Fibroblast of skin of back (primary cell): ENCODE results near the gene KCNJ4.
"Not testable (repeated sequence)": the region's sequence is repeated elsewhere in the genome, so short reads cannot be mapped to it uniquely, and the experiment has no call there.

ENCODE experiments used
- DNase-seq: peaks from one replicate; pipeline ENCODE4 v3.0.0-alpha.2; 2013

The KCNJ4 gene

GRCh38 chr22:38411016-38411415, 44.0 kb downstream of the KCNJ4 start:
- no peak for DNase-seq

DNA sequence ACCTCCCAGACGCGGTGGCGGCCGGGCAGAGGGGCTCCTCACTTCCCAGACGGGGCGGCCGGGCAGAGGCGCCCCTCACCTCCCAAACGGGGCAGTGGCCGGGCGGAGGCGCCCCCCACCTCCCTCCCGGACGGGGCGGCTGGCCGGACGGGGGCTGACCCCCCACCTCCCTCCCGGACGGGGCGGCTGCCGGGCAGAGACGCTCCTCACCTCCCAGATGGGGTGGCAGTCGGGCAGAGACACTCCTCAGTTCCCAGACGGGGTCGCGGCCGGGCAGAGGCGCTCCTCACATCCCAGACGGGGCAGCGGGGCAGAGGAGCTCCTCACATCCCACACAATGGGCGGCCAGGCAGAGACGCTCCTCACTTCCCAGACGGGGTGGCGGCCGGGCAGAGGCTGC, 45.1 kb downstream of the KCNJ4 start:
- not testable (repeated sequence) for DNase-seq

- DNase-seq = no peak
Observed at GRCh38 chr22:38406617-38407016, 48.4 kb downstream of the KCNJ4 start.

DNA sequence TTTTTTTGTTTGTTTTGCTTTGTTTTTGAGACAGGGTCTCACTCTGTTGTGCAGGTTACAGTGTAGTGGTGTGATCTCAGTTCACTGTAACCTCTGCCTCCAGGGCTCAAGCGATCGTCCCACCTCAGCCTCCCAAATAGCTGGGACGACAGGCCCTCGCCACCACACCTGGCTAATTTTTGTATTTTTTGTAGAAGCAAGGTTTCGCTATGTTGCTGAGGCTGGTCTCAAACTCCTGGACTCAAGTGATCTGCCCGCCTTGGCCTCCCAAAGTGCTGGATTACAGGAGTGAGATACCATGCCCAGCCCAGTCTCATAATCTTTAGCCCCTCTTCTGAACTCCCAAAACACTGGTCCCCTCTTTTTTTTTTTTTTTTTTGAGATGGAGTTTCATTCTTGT, 50.6 kb downstream of the KCNJ4 start:
- DNase-seq = no peak

- peak; percentile 32 for DNase-seq
Observed at GRCh38 chr22:38403812-38404211, 51.2 kb downstream of the KCNJ4 start.

DNA sequence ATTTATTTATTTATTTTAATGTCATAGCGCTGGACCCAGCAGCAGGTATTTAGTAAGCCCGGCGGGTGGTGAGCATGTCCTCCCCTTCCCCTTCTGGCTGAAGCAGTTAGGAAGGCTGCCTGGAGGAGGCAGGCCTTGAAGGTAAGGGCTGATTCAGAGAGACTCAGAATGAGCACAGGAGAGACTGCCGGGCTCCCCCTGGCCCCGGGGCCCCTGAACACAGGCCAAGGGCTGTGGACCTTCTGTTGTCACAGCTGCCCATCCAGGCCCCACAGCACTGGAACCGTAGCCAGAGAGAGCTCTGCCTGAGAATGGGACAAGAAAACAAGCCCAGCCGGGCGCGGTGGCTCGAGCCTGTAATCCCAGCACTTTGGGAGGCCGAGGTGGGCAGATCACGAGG, 52.8 kb downstream of the KCNJ4 start:
- DNase-seq = no peak

DNA sequence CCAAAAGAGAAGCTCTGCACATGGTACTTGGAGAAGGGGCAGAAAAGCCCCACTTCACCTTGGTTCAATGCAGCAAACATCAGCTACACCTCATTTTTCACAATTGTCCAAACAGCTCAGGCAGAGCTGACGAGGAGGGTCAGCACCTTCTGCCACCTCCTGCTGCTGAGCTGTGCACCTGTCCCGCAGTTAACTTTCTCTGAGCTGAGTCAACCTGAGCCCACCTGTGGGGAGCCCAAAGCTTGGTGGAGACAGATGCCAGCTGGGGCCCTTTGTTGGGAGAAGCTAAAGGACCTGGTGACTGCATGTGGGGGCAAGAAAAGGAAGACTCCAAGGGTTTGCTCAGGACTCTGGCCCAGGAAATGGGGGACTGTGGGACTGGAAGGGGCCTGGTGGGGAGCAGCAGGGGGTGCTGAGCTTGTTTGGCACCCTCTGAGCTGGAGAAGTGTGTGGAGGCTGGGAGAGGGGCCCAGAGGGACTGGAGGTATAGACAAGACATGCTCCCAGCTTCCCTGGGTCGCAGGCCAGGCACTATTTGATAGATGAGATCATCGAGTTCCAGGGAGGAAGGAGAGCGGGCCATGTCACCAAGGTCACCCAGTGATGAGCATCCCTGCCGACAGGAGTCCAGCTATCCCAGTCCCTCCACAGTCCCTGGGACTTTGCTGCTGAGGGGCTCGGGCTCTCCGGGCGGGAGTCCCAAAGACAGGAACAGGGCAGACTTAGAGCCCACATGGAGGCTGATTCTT, 53.5 kb downstream of the KCNJ4 start:
- no peak for DNase-seq

GRCh38 chr22:38400256-38400655, 54.7 kb downstream of the KCNJ4 start:
- not testable (repeated sequence) for DNase-seq

DNA sequence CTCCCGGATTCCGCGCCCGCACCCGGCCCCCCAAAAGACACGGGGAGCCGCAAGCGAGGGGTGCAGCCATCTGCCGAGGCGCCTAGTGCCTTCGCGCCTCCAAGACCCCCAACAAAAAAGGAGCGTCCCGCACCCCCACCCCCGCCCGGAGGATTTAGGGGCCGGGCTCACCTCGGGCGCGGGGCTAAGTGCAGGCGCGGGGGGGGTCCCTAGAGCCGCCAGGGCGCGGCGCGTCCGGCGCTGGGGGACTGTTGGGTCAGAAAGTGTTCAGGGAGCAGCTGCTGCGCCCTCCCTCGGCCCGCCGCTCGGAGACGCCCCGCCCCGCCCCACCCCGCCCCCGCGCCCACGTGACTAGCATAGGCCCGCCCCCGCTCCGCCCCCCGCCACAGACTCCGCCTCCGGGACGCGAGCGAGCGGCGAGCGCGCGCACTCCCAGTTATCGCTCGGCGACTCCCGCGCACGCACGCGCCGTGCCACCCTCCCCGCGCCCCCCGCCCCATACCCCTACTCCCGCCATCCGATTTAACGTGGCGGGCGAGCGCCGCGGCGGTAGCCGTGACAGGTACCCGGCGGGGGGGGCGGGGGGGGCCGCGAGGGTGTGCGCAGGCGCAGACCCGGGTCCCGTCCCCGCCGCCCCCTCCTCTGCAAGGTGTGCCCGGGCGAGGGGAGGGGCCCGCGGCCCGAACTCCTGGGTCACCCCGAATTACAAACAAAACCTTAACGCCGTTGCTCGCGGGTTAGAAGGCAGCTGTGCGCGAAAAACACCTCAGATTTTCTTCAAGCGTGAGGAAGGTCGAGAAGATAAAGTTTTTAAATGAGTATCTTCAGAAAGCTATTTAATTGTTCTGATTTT, 56.2 kb downstream of the KCNJ4 start:
- DNase-seq = peak; percentile 73

DNA sequence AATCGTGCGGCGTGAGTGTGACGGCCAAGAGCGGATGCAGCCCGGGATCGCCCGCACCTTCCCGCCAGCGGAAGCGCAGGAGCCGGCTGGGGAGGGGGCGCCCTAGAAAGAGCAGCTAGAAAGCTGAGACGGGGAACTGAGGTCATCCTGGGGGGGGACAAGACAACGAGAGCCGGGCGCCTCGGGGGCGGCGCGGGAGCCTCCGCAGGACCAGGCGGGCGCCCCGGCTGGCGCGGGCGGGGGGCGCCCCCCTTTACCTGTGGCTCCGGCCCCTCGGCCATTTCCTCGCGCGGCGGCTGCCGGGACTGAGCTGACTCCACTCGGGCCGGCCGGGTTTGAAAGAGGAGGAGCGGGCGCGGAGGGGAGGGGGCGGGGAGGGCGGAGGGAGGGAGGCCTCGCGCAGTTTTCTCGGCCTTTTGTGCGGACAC, 56.8 kb downstream of the KCNJ4 start:
- peak; percentile 40 for DNase-seq

DNA sequence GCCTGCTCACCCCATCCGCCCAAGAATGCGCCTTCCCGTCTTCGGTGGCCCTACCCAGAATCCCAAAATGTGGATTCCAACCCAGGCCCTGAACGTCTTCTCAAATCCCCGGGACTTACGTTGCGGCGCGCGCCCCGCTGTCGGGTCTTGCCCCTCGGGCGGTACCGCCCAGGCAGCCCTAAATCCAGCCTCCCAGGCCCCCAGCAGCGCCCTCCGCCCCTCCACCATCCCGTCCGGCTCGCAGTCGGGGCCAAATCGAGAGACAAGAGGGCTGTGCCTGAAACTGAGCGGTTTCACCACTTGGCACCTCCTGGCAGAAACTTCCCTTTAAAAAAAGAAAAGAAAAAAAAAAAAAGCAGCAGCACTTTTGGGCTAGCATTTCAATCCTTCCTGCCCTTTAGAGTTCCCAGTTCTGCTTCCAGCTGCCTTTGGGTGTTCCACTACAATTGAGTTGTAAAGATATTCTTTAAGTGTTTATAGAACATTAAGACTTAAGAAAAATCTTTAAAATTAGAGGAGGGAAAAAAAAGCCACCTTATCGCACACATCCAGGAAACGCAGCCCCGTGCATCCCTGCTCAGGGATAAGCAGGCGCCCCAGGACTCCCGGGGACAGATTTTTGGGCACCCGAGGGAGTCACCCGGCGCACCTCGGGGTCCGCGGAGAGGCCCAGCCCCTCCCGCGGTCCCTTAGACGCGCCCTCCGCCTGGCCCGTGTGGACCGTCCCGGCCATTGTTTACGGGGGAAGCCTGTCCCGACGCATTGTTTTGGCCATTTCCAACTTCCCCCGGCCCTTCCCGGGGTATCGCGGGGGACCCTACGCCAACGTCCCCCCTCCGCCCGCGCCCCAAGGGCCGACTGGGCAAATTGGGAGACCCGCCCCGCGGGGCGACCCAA, 57.6 kb downstream of the KCNJ4 start:
- DNase-seq = no peak

DNA sequence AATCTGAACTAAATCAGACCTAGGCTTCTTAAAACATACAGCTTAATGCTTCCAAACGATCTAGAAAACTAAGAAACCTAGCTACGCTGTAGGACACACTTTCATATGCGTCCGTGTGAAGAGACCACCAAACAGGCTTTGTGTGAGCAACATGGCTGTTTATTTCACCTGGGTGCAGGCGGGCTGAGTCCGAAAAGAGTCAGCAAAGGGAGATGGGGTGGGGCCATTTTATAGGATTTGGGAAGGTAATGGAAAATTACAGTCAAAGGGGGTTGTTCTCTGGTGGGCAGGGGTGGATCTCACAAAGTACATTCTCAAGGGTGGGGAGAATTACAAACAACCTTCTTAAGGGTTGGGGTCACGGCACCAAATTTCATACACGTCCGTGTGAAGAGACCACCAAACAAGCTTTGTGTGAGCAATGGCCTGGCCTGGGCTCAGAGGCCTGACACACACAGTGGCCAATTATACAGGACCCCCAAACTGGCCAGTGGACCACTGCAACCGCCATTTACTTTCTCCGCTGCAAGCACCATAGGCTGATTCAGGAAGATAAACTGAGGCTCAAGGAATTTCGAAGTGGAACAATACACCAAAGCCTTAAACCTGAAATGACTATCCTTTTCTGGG, 58.4 kb downstream of the KCNJ4 start:
- not testable (repeated sequence) for DNase-seq

GRCh38 chr22:38395944-38396343, 59.1 kb downstream of the KCNJ4 start:
- not testable (repeated sequence) for DNase-seq

DNA sequence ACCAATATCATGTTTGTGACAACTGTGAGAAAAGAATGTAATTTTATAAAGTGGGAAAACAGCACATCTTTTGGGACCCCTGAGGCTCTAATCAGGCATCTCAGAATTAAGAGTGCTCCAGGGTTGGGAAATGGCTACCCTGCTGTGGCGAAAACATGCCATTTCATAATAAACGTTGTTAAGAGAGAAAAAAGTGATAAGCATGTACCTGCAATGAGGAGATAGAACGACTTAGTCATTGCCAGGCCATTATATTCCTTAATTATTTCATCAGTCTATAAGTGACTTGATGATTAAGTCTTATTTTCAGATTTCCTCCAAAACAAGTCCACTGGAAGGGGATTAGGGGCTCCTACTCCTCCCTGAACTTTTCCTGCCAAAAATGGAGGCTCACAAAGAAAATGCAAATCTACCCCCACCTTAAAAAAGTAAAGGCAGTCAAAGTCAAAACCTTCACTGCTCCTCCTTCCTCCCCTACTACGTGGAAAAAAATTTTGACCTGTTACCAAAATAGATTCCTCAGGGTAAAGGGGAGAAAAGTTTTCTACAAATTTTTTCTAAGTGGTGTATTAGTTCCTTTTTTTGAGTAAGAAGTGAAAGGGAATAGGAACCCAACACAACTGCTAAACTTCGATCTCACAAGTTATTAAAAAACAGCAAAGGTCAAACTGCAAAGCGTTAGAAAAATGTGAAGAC, 59.9 kb downstream of the KCNJ4 start:
- DNase-seq = not testable (repeated sequence)

- not testable (repeated sequence) for DNase-seq
Observed at GRCh38 chr22:38389428-38389818, 65.6 kb downstream of the KCNJ4 start.

GRCh38 chr22:38388506-38389427, 66.2 kb downstream of the KCNJ4 start:
- not testable (repeated sequence) for DNase-seq

- not testable (repeated sequence) for DNase-seq
Observed at GRCh38 chr22:38386918-38387317, 68.1 kb downstream of the KCNJ4 start.

GRCh38 chr22:38383417-38383816, 71.6 kb downstream of the KCNJ4 start:
- DNase-seq = no peak

DNA sequence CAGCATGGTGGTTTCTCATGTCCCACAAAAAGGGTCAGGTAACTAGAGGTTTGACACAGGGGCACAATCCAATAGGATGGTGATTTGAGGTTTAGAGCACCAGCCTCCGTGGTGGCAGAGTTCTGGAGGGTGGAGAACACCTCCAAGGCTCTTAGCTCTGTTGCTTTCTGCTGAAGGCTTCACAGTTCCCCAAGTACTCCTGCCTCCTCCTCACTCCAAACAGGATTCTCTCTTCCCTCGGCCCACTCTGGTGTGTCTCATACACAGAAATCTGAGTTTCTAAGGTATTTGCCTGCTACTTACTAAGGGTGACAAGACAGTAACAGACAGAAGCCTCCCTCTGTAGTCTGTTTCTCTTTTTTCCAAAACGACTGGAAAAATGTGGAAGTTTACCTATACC, 73.6 kb downstream of the KCNJ4 start:
- not testable (repeated sequence) for DNase-seq
